ENCODE results near the gene DUSP11. TPM values are rescaled to one million over a fixed set of nuclear protein-coding genes. Genes with fewer than 3 reads are reported as not detected.

Gene DUSP11
- total RNA-seq, 4 donors from 2014 or later, result 13.6 to 15.8 (median 14.7) TPM

DNA sequence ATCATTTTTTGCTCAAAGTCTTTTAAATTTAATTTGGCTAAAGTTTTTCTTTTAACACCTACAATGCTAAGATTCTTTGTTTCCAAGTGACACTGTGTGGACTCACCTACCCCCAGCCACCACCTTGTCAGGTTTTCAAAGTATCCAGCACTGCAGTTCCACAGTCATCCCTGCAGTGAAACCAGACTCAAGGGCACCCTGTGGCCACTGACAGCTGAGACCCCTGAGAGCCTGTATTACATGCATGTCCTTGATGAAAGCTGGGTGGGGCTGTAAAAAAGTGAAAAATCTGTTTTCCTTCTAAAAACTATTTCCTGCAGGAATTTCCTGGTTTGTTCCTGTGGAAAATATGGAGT, 62.7 kb downstream of the DUSP11 start:
- Histone ChIP-seq H3K27me3 (peaks cover 0 to 3% (median 0%) of the 10 kb centered on the region in 3 donors), H3K4me1 (no peaks in the 10 kb centered on the region), H3K4me3 (no peak overlapping the region), H3K27ac (no peak overlapping the region), H3K36me3 (no peaks in the 10 kb centered on the region), H3K9me3 (no peaks in the 10 kb centered on the region)
- in situ Hi-C loops (cut with MboI; ENCODE audit: low sequenced_read_pairs in 4 of 4), result no loop called here
- DNase-seq (no peak), ATAC-seq (no peak)
- TF ChIP-seq, protein P1, sequence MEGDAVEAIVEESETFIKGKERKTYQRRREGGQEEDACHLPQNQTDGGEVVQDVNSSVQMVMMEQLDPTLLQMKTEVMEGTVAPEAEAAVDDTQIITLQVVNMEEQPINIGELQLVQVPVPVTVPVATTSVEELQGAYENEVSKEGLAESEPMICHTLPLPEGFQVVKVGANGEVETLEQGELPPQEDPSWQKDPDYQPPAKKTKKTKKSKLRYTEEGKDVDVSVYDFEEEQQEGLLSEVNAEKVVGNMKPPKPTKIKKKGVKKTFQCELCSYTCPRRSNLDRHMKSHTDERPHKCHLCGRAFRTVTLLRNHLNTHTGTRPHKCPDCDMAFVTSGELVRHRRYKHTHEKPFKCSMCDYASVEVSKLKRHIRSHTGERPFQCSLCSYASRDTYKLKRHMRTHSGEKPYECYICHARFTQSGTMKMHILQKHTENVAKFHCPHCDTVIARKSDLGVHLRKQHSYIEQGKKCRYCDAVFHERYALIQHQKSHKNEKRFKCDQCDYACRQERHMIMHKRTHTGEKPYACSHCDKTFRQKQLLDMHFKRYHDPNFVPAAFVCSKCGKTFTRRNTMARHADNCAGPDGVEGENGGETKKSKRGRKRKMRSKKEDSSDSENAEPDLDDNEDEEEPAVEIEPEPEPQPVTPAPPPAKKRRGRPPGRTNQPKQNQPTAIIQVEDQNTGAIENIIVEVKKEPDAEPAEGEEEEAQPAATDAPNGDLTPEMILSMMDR (IDR thresholded peaks at IDR 0.05 in 4 of 5, conservative IDR thresholded peaks at IDR 0.05 in 1 of 5), result no peak
- no peak for TF ChIP-seq POLR2A (IDR thresholded peaks at IDR 0.05)
- intact Hi-C loops (cut with DNase I; ENCODE audit: low total_unique reads), result no loop called here

DNA sequence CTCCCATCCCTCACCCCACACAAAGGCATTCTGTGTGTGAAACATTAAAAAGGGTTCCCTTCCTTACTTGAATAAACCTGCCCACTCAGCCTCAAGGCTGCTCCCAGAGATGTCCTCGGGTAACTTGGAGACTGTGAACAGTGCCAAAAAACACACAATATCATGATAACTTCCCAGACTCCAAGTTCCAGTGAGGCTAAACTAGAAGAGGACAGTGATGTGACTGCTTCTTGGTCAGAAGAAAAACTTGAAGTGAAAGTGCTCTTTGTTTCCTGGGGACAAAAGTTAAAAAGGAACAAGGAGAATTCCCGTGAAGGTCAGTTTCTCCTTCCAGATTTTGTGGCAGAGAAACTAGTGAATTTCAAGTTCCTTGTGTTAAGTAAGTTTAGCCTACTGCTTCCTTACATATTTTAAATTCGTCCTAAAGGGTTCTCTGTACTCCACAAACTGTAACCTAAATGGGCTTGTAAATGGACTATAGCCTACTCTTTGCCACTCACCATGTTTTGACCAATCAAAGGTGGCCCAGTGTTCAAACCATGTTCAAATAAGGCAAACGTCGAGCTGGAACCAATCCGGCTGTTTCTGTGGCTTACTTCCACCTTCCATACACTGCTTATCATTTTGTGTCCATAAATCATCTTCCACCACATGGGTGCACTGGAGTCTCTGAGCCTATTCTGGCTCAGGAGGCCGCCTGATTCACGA, 63.2 kb downstream of the DUSP11 start:
- ATAC-seq (no peak), DNase-seq (no peak)
- intact Hi-C loops (cut with DNase I; ENCODE audit: low total_unique reads), result no loop called here
- H3K27ac ChIP-seq, result no peak overlapping the region
- in situ Hi-C loops (cut with MboI; ENCODE audit: low sequenced_read_pairs in 4 of 4), result no loop called here
- H3K4me3 ChIP-seq, result no peak overlapping the region
- H3K36me3 ChIP-seq, result no peaks in the 10 kb centered on the region
- H3K4me1 ChIP-seq, result no peaks in the 10 kb centered on the region
- peaks cover 0 to 3% (median 0%) of the 10 kb centered on the region in 3 donors for H3K27me3 ChIP-seq
- no peaks in the 10 kb centered on the region for H3K9me3 ChIP-seq
- TF ChIP-seq, protein P1 (IDR thresholded peaks at IDR 0.05 in 4 of 5, conservative IDR thresholded peaks at IDR 0.05 in 1 of 5), result no peak
- no peak for TF ChIP-seq POLR2A (IDR thresholded peaks at IDR 0.05)

- Histone ChIP-seq H3K9me3 (no peaks in the 10 kb centered on the region), H3K36me3 (no peaks in the 10 kb centered on the region), H3K27me3 (peaks cover 0 to 3% (median 0%) of the 10 kb centered on the region in 3 donors), H3K27ac (no peak overlapping the region), H3K4me1 (no peaks in the 10 kb centered on the region), H3K4me3 (no peak overlapping the region)
- DNase-seq (no peak), ATAC-seq (no peak)
- in situ Hi-C loops (cut with MboI; ENCODE audit: low sequenced_read_pairs in 4 of 4) (no loop called here), intact Hi-C loops (cut with DNase I; ENCODE audit: low total_unique reads) (no loop called here)
- no peak for TF ChIP-seq POLR2A (IDR thresholded peaks at IDR 0.05)
- TF ChIP-seq, protein P1 (IDR thresholded peaks at IDR 0.05 in 4 of 5, conservative IDR thresholded peaks at IDR 0.05 in 1 of 5), result no peak
These were observed 65.8 kb downstream of the DUSP11 start for GRCh38 chr2:73714091-73714490.

Other genes with a start within 250 kb of the DUSP11 start
- under 1 TPM in 1 of 4 donors, not detected in 3; 0.31 TPM for gene NAT8, start 137.7 kb downstream of the DUSP11 start, total RNA-seq
- gene TPRKB, start 42.8 kb downstream of the DUSP11 start, total RNA-seq, result 10 to 100 TPM; 49.4 to 90.1 (median 55.9) TPM
- under 1 TPM in 1 of 4 donors, not detected in 3; 0.16 TPM for gene C2orf78, start 4.1 kb upstream of the DUSP11 start, total RNA-seq
- gene STAMBP, start 48.9 kb upstream of the DUSP11 start, total RNA-seq, result 10 to 100 TPM; 38.0 to 85.4 (median 67.1) TPM
- gene ACTG2, start 112.9 kb upstream of the DUSP11 start, total RNA-seq, result 1 to 10 TPM in 3 of 4 donors, under 1 TPM in 1; 0.41 to 3.1 (median 1.9) TPM
- gene DGUOK, start 146.8 kb upstream of the DUSP11 start, total RNA-seq, result 10 to 100 TPM; 10.2 to 25.2 (median 20.3) TPM
- gene TET3, start 204.8 kb upstream of the DUSP11 start, total RNA-seq, result 1 to 10 TPM; 2.1 to 3.3 (median 2.9) TPM

All from gastrocnemius medialis (tissue), 4 donors.